HG03457 (cell line): ENCODE measurements around the gene TRAPPC2L.

Source experiments
- ATAC-seq: cut with Tn5 transposase; IDR thresholded peaks from one replicate; pipeline ENCODE4 v1.9.1; 2021; ENCODE audit warnings: moderate number of reproducible peaks; ENCODE audit not compliant: unreplicated experiment

The TRAPPC2L gene

GRCh38 chr16:88856122-88856827, 652 bp upstream of the TRAPPC2L start:
- no peak for ATAC-seq

GRCh38 chr16:88857728-88858339, 907 bp downstream of the TRAPPC2L start:
- no peak for ATAC-seq

GRCh38 chr16:88859381-88860091, 2.6 kb downstream of the TRAPPC2L start:
- no peak for ATAC-seq

- ATAC-seq, result no peak
These were observed 4.4 kb downstream of the TRAPPC2L start for GRCh38 chr16:88861359-88861758.

- no peak for ATAC-seq
These were observed 6.0 kb downstream of the TRAPPC2L start for GRCh38 chr16:88862968-88863367.

GRCh38 chr16:88863426-88863825, 6.5 kb downstream of the TRAPPC2L start:
- ATAC-seq, result no peak

- ATAC-seq, result no peak
These were observed 7.2 kb downstream of the TRAPPC2L start for GRCh38 chr16:88864099-88864498.

- no peak for ATAC-seq
These were observed 7.6 kb downstream of the TRAPPC2L start for GRCh38 chr16:88864521-88864920.

- ATAC-seq, result no peak
These were observed 8.4 kb downstream of the TRAPPC2L start for GRCh38 chr16:88865310-88865709.

GRCh38 chr16:88865742-88866141, 8.8 kb downstream of the TRAPPC2L start:
- no peak for ATAC-seq

GRCh38 chr16:88866151-88866920, 9.4 kb downstream of the TRAPPC2L start, which contains the start of gene PABPN1L:
Gene PABPN1L, minus strand, starts transcription at chr16:88866660. Its CDS starts 54 bp downstream, at chr16:88866606.
- no peak for ATAC-seq

GRCh38 chr16:88867581-88868246, 10.8 kb downstream of the TRAPPC2L start:
- no peak for ATAC-seq

- ATAC-seq, result no peak
These were observed 12.2 kb downstream of the TRAPPC2L start for GRCh38 chr16:88868974-88869672.

- no peak for ATAC-seq
These were observed 12.7 kb downstream of the TRAPPC2L start for GRCh38 chr16:88869673-88869980.

GRCh38 chr16:88870608-88871348, 13.9 kb downstream of the TRAPPC2L start:
- no peak for ATAC-seq

- ATAC-seq, result no peak
These were observed 14.4 kb downstream of the TRAPPC2L start for GRCh38 chr16:88871349-88871702.

GRCh38 chr16:88871730-88872416, 14.9 kb downstream of the TRAPPC2L start:
- no peak for ATAC-seq

GRCh38 chr16:88872650-88873331, 15.9 kb downstream of the TRAPPC2L start:
- ATAC-seq, result no peak
